ACC112 (cell line): ENCODE results near the gene SPSB1.

Experiments
- H2AFZ ChIP-seq: fragments of 200-600 bp; sonication (generic); one replicate; pipeline ENCODE4 v1.6.0; 2017; ENCODE audit warnings: antibody characterized with exemption, low read length; ENCODE audit not compliant: unreplicated experiment
- H3K27ac ChIP-seq: fragments of 200-600 bp; sonication (generic); 2 replicates; pipeline ENCODE4 v1.5.1; 2014; ENCODE audit warnings: low read depth, mild to moderate bottlenecking, antibody characterized with exemption, low read length, moderate library complexity
- H3K27me3 ChIP-seq: fragments of 200-600 bp; sonication (generic); 2 replicates; pipeline ENCODE4 v1.6.1; 2014; ENCODE audit warnings: mild to moderate bottlenecking, antibody characterized with exemption, low read length, moderate library complexity, mixed read lengths; ENCODE audit not compliant: insufficient read depth
- H3K36me3 ChIP-seq: fragments of 200-600 bp; sonication (generic); 2 replicates; pipeline ENCODE4 v1.6.1; 2016; ENCODE audit warnings: mild to moderate bottlenecking, antibody characterized with exemption, low read length, moderate library complexity, mixed read lengths; ENCODE audit not compliant: insufficient read depth
- H3K4me1 ChIP-seq: fragments of 200-600 bp; sonication (generic); one replicate; pipeline ENCODE4 v1.6.1; 2016; ENCODE audit warnings: low read length, mixed read lengths; ENCODE audit not compliant: insufficient read depth, unreplicated experiment, control insufficient read depth
- H3K4me3 ChIP-seq: fragments of 200-600 bp; sonication (generic); 2 replicates; pipeline ENCODE4 v1.5.1; 2014; ENCODE audit warnings: mild to moderate bottlenecking, low read depth, low read length
- H3K79me2 ChIP-seq: fragments of 200-600 bp; sonication (generic); one replicate; pipeline ENCODE4 v1.6.0; 2016; ENCODE audit warnings: low read length; ENCODE audit not compliant: control insufficient read depth, unreplicated experiment, insufficient read depth

The SPSB1 gene

DNA sequence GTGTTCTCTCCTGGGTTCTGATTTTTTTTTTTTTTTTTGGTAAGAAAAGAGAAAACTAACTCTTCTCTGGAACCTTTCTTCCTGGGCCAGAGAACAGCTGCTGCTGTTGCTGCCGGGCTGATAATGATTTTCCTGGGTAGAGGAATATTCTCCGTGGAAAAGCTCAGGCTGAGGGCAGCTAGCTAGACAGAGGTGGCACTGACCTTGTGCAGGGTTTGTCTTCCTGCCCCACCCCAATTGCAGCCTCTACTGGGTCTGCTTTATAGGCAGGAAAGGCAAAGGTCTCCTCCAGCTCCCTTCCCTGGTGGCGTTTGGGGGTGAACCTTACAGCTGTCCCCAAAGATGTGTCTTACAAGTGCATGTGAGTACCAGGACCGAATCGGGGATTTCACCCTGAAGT, 79.3 kb downstream of the SPSB1 start:
- H2AFZ ChIP-seq: no peak overlapping the region
- peaks cover 3% of the 10 kb centered on the region for H3K79me2 ChIP-seq
- H3K27me3 ChIP-seq: no peaks in the 10 kb centered on the region
- H3K36me3 ChIP-seq: no peaks in the 10 kb centered on the region
- peaks cover 10% of the 10 kb centered on the region for H3K4me1 ChIP-seq
- H3K4me3 ChIP-seq: no peak overlapping the region
- no peak overlapping the region for H3K27ac ChIP-seq

DNA sequence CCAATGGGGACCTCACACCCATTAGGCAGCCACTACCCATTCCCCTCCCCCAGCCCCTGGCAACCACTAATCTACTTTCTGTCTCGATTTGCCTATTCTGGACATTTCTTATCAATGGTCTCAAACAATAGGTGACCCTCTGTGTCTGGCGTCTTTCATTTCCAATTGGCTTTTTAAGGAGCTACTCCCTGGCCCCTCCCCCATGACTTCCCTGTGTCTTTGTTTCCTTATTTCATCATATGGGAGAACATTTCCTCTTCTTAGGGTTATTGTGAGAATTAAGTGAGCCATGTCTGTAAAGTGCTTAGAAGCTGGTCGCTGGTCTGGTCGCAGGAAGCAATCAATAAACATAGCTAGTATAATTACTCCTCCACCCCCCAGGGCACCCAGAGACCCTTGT, 80.9 kb downstream of the SPSB1 start:
- H3K36me3 ChIP-seq: no peaks in the 10 kb centered on the region
- H3K27me3 ChIP-seq: no peaks in the 10 kb centered on the region
- no peak overlapping the region for H3K4me3 ChIP-seq
- peaks cover 3% of the 10 kb centered on the region for H3K79me2 ChIP-seq
- H3K27ac ChIP-seq: no peak overlapping the region
- H3K4me1 ChIP-seq: peaks cover 17% of the 10 kb centered on the region
- H2AFZ ChIP-seq: no peak overlapping the region

DNA sequence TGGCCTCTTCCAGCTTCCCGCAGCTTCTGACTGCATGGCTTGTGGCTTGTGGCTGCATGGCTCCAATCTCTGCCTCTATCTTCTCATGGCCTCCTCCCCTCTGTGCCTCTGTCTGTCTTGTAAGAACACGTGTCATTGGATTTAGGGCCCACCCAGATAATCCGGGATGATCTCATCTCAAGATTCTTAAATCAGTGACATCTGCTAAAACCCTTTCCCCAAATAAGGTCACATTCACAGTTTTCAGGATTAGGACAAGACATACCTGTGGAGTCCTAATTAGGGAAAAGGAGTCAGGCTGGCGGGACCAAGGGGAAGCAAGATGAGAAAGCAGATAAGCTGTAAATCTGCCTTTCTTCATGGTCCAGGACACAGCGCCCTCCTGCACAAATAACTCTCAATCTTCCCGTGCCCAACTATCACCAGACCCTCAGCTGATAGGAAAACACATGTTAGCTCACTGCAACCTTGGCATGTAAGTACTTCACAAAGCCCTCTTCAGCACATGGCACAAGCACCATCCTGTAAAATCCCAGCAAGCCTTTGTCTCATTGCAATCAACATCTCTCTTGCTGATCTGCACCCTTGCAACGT, 82.2 kb downstream of the SPSB1 start:
- H3K4me1 ChIP-seq: peaks cover 17% of the 10 kb centered on the region
- H3K4me3 ChIP-seq: no peak overlapping the region
- H3K27ac ChIP-seq: no peak overlapping the region
- no peaks in the 10 kb centered on the region for H3K79me2 ChIP-seq
- no peaks in the 10 kb centered on the region for H3K27me3 ChIP-seq
- H3K36me3 ChIP-seq: no peaks in the 10 kb centered on the region
- no peak overlapping the region for H2AFZ ChIP-seq

DNA sequence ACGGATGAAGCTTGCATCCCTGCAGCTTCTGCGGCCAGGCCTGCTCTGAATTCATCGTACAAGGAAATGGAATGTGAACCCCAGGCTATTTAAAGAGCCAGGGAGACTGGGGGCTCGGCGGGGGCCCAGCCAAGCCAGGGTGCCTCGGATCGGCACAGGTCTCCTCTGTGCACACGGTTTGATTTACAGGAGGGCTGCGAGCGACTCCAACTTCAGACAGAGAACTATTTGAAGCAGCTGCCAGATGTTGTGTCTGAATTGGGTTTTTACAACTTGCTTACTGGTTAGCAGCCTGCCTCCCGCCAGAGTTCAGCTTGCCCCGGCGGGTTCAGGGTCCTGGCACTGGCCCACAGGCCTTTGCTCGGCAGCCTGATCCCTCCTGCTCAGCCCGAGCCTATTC, 83.2 kb downstream of the SPSB1 start:
- no peaks in the 10 kb centered on the region for H3K27me3 ChIP-seq
- no peaks in the 10 kb centered on the region for H3K36me3 ChIP-seq
- peak overlapping the region; percentile 25; the same call in 1 of the 2 replicates for H3K27ac ChIP-seq
- H3K4me3 ChIP-seq: no peak overlapping the region
- peaks cover 17% of the 10 kb centered on the region for H3K4me1 ChIP-seq
- H3K79me2 ChIP-seq: no peaks in the 10 kb centered on the region
- H2AFZ ChIP-seq: no peak overlapping the region

DNA sequence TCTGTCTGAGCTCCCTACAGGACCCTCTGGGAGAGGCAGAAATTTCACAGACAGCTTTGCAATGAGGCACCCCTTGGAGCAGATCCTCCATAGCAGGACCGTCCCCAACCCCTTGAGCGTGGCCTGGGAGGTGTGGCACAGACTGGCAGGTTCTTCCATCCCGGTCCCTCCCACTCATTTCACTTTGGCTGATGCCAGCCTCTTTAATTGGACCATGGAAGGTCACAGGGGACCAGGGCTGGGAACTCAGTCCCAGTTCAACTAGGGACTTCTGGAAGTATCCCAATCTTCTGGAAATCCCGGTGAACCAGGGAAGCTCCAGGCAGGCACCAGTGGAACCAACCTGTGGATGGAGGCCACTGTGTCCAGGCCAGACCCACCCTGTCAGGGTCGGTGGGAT, 83.7 kb downstream of the SPSB1 start:
- no peaks in the 10 kb centered on the region for H3K79me2 ChIP-seq
- H3K27me3 ChIP-seq: no peaks in the 10 kb centered on the region
- H2AFZ ChIP-seq: peak overlapping the region; percentile 43
- H3K4me1 ChIP-seq: peaks cover 17% of the 10 kb centered on the region
- peak overlapping the region; percentile 25 for H3K27ac ChIP-seq
- H3K4me3 ChIP-seq: peak overlapping the region; percentile 6; the same call in 1 of the 2 replicates
- no peaks in the 10 kb centered on the region for H3K36me3 ChIP-seq

DNA sequence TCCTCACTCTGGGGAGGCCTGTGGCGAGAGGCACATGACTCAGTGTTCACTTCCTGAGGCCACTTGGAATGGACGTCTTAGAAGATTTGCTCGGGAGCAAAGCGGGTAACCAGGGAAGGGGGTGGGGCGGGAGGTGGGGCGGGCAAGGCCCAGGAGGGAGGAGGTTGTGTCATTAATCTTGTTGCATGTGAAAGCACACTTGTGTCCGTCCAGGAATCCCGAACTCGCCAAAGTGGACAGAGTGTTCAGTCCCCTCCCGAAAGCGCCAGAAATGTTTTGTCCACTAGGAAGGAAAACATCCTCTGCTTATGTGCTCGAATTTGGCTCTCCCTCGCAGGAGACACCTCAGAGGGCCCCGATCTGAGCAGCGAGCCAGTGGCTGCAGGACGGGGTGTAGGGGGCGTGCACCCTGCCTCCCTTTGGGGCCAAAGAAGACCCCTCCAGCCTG, 84.2 kb downstream of the SPSB1 start:
- Histone ChIP-seq H3K4me1 (peaks cover 17% of the 10 kb centered on the region), H3K4me3 (peak overlapping the region; percentile 50), H3K79me2 (no peaks in the 10 kb centered on the region), H3K27me3 (no peaks in the 10 kb centered on the region), H3K27ac (peak overlapping the region; percentile 25), H2AFZ (peak overlapping the region; percentile 43), H3K36me3 (no peaks in the 10 kb centered on the region)

DNA sequence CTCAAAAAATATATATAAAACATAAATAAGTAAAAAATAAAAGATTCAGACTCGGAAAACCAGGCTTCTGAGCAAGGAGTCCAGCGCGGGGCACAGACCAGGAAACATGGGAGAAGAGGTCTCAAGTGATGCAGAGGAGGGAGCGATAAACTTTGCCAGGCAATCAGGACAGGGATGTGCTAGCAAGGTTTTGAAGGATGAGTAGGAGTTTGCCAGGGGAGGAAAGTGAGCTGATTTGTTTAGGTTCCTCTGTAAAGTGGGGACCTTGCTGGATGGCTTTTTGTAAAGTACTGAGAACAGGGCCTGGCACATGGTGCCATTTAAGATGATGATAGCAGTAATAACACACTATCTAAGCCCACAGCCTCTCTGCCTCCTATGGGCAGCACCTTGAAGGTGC, 86.1 kb downstream of the SPSB1 start:
- Histone ChIP-seq H3K27ac (no peak overlapping the region), H3K4me3 (no peak overlapping the region), H2AFZ (no peak overlapping the region), H3K27me3 (no peaks in the 10 kb centered on the region), H3K79me2 (no peaks in the 10 kb centered on the region), H3K36me3 (no peaks in the 10 kb centered on the region), H3K4me1 (peaks cover 17% of the 10 kb centered on the region)

DNA sequence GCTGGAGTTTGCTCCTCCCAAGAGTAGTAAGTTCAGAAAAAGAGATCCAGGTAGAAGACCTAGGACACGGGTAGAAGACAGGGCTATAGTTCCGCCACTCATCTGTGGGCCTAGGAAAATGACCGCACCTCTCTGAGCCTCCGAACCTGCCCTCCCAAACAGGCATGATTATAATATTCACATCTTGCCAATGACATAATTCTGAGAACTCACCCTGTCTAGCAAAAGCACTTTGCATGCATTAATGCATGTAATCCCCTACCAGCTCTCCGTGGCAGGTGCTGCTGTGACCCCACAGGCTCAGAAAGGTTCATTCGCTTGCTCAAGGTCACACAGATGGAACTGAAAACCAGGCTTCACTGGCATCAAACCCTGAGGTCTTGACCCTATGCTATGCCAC, 88.0 kb downstream of the SPSB1 start:
- no peak overlapping the region for H3K4me3 ChIP-seq

DNA sequence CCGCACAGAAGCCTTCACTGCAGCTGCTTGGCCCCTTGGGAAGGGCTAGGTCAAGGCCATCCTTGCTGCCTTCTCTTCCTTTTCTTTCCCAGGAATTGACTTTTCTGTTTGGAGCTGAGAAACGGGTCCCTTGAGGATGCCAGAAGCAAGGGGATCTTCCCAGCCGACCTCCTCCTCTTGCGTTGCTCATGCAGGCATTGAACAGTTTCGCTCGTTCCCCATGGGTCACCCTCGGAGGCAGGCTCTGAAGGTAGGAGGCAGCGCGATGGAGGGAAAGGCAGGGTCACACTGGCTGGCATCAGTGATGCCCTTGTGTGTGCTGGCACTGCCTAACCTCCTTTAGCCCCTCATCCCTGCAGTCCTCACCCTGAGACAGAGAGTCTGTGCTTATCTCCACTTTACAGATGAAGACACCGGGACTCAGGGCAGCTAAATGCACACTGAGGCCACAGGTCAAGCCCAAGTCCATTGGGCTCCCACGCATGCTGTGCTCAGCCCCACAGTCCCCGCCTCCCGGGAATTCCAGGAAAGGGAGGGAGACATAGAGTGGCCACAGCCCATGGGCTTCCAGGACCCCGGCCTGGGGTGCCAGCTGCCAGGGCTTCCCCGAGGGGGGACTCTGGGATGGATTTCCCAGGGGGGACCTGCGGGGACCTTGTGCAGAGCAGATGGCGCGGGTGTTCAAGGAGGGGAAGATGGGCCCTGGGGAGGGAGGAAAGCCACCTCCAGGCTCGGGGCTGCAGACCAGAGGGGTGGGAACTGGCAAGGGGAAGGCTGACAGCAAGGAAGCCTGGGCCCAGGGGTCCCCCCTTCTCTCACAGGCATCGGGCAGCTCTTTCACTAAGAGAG, 90.2 kb downstream of the SPSB1 start:
- Histone ChIP-seq H3K27me3 (no peaks in the 10 kb centered on the region), H3K4me3 (no peak overlapping the region), H3K36me3 (no peaks in the 10 kb centered on the region), H3K27ac (no peak overlapping the region), H3K79me2 (no peaks in the 10 kb centered on the region), H3K4me1 (no peaks in the 10 kb centered on the region), H2AFZ (no peak overlapping the region)

More for the DNA sequence above, 88.0 kb downstream of the SPSB1 start:
- no peak overlapping the region for H3K27ac ChIP-seq
- no peaks in the 10 kb centered on the region for H3K27me3 ChIP-seq
- no peaks in the 10 kb centered on the region for H3K36me3 ChIP-seq
- H2AFZ ChIP-seq: no peak overlapping the region
- H3K4me1 ChIP-seq: peaks cover 17% of the 10 kb centered on the region
- no peaks in the 10 kb centered on the region for H3K79me2 ChIP-seq

DNA sequence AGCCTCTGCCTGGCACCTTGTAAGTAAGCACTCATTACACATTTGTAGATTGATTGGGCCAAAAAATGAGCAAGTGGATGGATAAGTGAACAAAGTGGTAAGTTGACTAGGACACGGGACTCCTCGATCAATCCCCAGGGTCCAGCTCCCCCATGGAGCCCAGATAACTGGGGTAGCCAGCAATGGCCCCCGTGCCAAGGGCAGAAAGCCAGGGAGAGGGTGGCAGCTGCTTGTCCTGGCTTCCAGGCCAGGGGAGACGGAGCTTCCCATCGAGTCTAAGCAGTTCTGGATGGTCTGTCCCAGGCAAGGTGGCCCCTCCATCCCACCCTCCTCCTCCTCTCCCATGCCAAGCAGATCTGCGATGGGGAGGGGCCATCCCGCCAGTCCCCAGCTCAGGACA, 91.4 kb downstream of the SPSB1 start:
- H2AFZ ChIP-seq: no peak overlapping the region
- no peak overlapping the region for H3K4me3 ChIP-seq
- no peaks in the 10 kb centered on the region for H3K27me3 ChIP-seq
- H3K4me1 ChIP-seq: peaks cover 10% of the 10 kb centered on the region
- H3K36me3 ChIP-seq: no peaks in the 10 kb centered on the region
- no peak overlapping the region for H3K27ac ChIP-seq
- H3K79me2 ChIP-seq: no peaks in the 10 kb centered on the region

DNA sequence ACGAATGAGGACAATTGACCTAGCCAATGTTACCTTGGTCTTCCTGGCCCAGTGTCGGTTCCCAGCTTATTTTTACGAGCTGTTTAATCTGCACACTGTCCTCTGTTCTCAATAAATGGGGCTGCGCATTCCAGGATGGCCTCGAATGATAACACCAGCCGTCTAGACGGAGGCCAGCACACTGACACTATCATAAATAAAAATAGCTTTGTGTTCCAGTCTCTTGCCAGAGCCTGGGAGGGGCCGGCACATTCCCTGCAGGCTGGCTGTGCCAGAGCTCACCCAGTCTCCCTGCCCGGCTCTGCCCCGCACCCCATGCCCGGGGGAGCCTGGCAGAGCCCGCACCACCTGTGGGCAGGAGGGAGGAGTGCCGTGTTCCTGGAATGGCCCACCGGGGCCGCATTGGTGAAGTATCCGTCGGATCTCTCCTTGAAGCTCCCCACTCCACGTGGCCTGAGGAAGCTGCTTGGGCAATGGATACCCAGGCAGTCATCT, 92.1 kb downstream of the SPSB1 start:
- Histone ChIP-seq H3K27me3 (no peaks in the 10 kb centered on the region), H3K27ac (no peak overlapping the region), H3K36me3 (no peaks in the 10 kb centered on the region), H2AFZ (no peak overlapping the region), H3K4me3 (no peak overlapping the region), H3K4me1 (peaks cover 10% of the 10 kb centered on the region), H3K79me2 (no peaks in the 10 kb centered on the region)
